AG09309 (cell line): ENCODE data around the gene GPC3.

Experiments
- DNase-seq: peaks from one replicate; pipeline ENCODE4 v3.0.0-alpha.2; 2010; ENCODE audit warnings: low read depth
- H3K4me3 ChIP-seq: 2 replicates; pipeline ENCODE4 v1.5.1; 2011; ENCODE audit warnings: mild to moderate bottlenecking, low read depth, low read length, moderate library complexity; ENCODE audit not compliant: control insufficient read depth
- CTCF ChIP-seq: IDR thresholded peaks from 2 replicates; pipeline ENCODE4 v1.5.1; 2011; ENCODE audit warnings: mild to moderate bottlenecking, low read depth, low read length, inconsistent platforms; ENCODE audit not compliant: insufficient read depth, control insufficient read depth; ENCODE audit errors: missing control alignments

GPC3 gene

GRCh38 chrX:133715715-133716114 is 269.7 kb downstream of the GPC3 start:
- no peak for TF ChIP-seq CTCF
- DNase-seq, result no peak
- H3K4me3 ChIP-seq, result no peak overlapping the region

- no peak for TF ChIP-seq CTCF
- no peak for DNase-seq
- no peak overlapping the region for H3K4me3 ChIP-seq
Observed at GRCh38 chrX:133709501-133709900, 275.9 kb downstream of the GPC3 start.

- no peak overlapping the region for H3K4me3 ChIP-seq
- no peak for DNase-seq
- no peak for TF ChIP-seq CTCF
Observed at GRCh38 chrX:133706890-133707289, 278.5 kb downstream of the GPC3 start.

- TF ChIP-seq CTCF, result no peak
- DNase-seq, result no peak
- no peak overlapping the region for H3K4me3 ChIP-seq
Observed at GRCh38 chrX:133702230-133702629, 283.2 kb downstream of the GPC3 start.

GRCh38 chrX:133699023-133699728 is 286.2 kb downstream of the GPC3 start:
- DNase-seq, result no peak
- no peak overlapping the region for H3K4me3 ChIP-seq
- TF ChIP-seq CTCF, result no peak

GRCh38 chrX:133698298-133698697 is 287.1 kb downstream of the GPC3 start:
- H3K4me3 ChIP-seq, result no peak overlapping the region
- no peak for DNase-seq
- peak; percentile 15 for TF ChIP-seq CTCF

- no peak for DNase-seq
- no peak overlapping the region for H3K4me3 ChIP-seq
- no peak for TF ChIP-seq CTCF
Observed at GRCh38 chrX:133697656-133698055, 287.7 kb downstream of the GPC3 start.
